H1 (cell line): ENCODE results near the gene PRKAR2B. TPM values are rescaled to one million over a fixed set of nuclear protein-coding genes. Genes with fewer than 3 reads are reported as not detected.

ENCODE experiments used
- ATF2 ChIP-seq: IDR thresholded peaks from 2 replicates; pipeline ENCODE4 v1.6.1; 2012; ENCODE audit warnings: low read length, inconsistent platforms
- BCL11A ChIP-seq, 2 experiments: IDR thresholded peaks; one replicate each; pipeline ENCODE4 v1.6.1; 2011; ENCODE audit warnings: low read depth in 2 of 2, low read length in 2 of 2, mild to moderate bottlenecking in 2 of 2
- CHD7 ChIP-seq: fragments of 300-600 bp; sonication (generic); IDR thresholded peaks from 2 replicates; pipeline ENCODE4 v1.7.1; 2012; ENCODE audit warnings: low read length, moderate library complexity, mild to moderate bottlenecking, inconsistent platforms; ENCODE audit not compliant: insufficient replicate concordance
- KDM1A ChIP-seq: fragments of 200-600, 300-600 bp; sonication (generic); IDR thresholded peaks from 2 replicates; pipeline ENCODE4 v1.7.1; 2016; ENCODE audit warnings: mild to moderate bottlenecking, low read length, borderline replicate concordance
- ZNF274 ChIP-seq: IDR thresholded peaks from 2 replicates; pipeline ENCODE4 v1.7.0; 2012; ENCODE audit warnings: low read length, borderline replicate concordance; ENCODE audit errors: extremely low read depth
- polyA plus RNA-seq, 7 experiments: library from polyadenylated mRNA; depleted of rRNA in 3 of 7; stranded (reverse) in 5 of 7; unstranded in 2 of 7; fragments of >200 nt in 5 of 7; fragments of 200-250 nt in 2 of 7; gene quantifications; 1 replicate in 5 of 7; 2 replicates in 1 of 7; 4 replicates in 1 of 7; pipeline versions ENCODE4 v1.2.1 to v1.2.3, GENCODE V29; 2011 to 2013; ENCODE audit warnings: missing spikeins in 2 of 7, mixed read lengths in 2 of 7
- total RNA-seq: library from RNA; stranded (reverse); fragmentation: NEBNext Ultra II Directional; extraction: Animal tissue kit (Norgen Biotek cat#: 25700); gene quantifications from 2 replicates; pipeline ENCODE4 v1.2.1, GENCODE V29; 2021

Gene PRKAR2B
- total and polyA plus RNA-seq, 2 of the 8 experiments (the other 6 are each of a cell fraction or from before 2014, with no cell fraction given): 10.4 to 37.0 TPM

DNA sequence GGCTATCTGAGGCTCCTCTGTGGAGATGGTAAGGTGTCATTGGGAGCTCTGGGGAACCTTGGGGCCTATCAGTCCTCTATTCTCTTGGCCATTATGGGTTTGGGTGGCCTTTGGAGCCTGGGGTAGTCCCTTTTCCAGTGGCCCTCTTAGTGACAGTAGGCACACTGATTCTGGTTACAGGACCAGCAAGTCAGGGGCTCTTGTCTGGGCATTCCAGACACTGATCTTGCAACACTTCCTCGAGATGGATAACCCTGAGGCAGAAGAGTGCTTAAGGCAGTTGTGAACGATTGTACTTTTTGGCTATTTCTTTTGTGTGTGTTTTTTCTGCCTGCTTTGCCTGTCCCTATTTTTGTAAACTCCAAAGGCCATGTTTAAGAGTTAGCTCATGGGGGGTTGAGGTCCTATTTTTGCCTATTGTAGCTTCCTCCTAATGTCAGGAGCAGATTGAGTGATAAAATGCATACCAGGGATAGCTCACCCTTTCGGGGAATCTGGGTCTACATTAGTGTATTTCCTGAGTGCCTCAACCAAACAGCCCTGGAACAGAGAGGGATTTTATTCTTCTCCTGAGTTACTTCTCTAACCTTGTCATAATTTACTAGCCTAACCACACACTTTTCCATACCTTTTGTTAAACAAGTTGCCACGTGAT is 61.2 kb downstream of the PRKAR2B start (continued):
- TF ChIP-seq BCL11A (IDR thresholded peaks at IDR 0.05; ENCODE audit: low read depth in 2 of 2, low read length in 2 of 2) (no peak), ATF2 (no peak), ZNF274 (no peak), CHD7 (no peak), KDM1A (no peak)
